Stimulated activated CD4-positive, alpha-beta T cell treated with anti-CD3 and anti-CD28 coated beads, Interleukin-4, amount 100 ng/mL, for 1 hour (primary cell): ENCODE data around the gene MKNK1.

Experiments
- DNase-seq: peaks from one replicate; pipeline ENCODE4 v3.0.0-alpha.2; 2020

The MKNK1 gene

DNA sequence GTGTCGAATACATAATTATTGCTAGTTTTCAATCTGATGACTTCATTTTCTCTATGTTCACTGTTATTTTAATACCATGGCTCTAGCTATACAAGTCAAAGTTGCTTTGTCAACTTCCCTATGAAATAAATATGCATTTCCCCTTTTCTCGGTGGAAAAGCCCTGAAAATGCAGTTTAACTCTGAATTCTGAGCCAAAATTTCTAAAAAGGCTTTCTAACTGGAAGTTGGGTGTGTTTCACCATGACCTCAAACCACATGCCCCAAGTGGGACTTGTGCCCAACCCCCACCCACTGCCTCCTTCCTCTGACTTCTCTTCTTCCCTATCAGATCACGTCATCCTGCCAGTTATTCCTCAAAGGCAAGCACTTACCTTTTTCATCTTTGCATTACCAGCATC lies 8.9 kb downstream of the MKNK1 start:
- DNase-seq = no peak

DNA sequence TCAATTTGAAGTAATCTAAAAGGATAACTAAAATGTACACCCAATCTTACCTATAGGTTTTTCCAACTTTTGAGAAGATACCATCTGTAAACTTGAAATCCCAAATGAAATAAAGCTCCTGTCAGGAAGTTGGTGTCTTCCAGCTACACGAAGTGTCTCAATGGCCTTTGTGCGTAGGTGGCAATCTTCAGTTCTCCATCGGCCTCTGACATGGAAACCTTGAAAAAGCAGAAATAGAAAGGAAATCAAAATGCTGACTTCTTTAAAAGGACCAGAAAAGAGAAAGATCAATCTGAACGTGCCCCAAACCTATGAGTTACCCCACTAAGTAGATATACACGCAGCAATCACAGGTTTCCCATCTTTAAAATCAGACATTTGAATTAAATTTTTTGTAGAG lies 10.0 kb downstream of the MKNK1 start:
- DNase-seq = no peak

DNA sequence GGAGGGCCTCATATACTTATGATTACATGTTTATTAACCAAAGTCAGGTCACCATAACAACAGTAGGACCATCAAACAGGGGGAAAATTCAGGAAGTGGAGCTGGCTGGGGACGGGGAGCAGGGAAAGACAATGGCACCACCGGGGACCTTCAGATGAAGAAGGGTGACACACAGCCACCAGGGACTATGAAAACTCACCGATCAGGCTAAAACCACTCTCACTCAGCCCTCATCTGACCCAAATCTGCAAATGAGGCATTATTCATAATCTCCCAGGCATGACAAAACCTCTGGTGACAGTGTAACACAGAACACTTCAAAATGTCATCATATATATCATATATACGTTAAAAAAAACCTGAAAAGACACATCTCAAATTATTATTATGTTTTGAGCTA lies 11.2 kb downstream of the MKNK1 start:
- DNase-seq = no peak

DNA sequence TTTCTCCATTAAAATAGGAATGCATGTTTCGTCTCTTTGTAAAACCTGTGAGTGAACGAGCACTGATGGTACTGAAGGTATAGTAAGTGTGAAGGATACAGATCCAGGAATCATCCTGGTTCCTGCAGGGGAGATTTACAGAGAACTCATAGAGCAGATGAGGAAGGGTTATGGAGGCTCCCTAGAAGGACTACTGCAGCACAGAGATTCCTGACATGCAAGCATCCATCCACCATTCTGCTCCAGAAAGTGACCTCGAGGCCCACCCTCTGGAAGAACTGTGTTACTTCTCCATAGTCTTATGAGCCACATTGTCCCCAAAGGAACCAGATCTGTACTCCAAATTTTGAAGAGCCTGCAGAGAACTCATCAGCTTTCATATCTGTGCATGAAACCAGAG lies 14.5 kb downstream of the MKNK1 start:
- no peak for DNase-seq

DNA sequence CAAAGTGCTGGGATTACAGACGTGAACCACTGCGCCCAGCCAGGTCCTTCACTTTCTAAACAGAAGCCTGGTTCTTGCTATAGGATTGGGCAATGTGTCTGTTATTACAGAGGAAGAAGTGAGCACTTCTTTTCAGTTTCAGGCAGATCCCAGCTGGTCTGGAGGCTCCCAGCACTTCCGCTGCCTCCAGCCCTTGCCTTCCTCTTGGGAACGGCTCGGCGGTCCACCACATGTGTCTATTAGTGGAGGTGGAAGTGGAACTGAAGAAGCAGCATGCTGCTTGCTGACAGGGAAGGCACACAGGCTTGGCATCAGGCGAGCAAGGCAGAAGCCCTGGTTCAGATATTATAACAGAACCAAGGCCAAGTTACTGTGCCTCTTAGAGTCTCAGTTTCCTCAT lies 17.0 kb downstream of the MKNK1 start:
- DNase-seq = no peak

DNA sequence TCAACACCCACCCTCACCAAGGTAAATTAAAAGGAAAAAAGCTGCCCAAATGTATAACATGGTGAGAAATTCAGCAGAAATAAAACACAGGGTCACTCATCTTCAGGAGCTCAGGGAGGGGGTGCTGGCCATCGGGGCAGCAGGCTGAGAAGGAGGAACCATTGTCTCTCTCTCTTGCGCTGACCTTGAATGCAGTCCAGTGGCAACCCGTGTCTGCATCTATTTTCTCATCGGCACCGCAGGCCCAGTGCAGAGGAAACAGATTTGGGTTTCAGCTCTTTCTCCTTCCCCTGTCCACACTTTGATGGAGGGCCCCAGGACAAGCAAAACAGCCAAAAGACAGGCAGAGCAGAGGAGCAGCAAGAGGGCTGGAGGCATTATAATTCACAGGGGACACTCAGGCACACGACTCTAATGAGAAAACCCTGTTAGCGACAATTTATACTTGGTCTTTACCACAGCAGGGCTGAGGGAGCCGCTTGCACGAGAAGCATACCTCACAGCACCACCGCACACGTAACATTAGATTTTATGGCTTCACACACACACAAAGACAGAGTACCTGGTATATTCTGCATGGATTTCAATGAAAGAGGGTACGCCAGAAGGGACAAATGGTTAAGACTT lies 18.6 kb downstream of the MKNK1 start:
- no peak for DNase-seq

DNA sequence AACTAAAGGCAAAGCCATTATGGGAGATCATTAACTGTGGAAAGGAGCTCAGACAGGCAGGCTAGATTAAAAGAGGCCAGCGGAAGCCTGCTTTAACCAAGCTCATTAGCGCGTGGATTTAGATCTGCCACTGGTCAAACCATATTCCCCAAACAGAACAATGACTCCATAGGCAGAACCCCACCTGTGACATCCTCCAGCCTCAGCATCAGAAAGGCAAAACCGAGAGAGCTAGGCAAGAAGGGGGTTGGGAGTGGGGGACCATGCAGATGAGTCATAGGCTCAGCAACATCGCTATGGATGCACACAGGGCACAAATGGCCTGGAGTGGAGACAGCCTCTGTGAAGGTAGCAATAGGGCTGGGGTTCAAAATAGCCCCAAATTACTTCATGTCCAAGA lies 20.6 kb downstream of the MKNK1 start:
- no peak for DNase-seq

DNA sequence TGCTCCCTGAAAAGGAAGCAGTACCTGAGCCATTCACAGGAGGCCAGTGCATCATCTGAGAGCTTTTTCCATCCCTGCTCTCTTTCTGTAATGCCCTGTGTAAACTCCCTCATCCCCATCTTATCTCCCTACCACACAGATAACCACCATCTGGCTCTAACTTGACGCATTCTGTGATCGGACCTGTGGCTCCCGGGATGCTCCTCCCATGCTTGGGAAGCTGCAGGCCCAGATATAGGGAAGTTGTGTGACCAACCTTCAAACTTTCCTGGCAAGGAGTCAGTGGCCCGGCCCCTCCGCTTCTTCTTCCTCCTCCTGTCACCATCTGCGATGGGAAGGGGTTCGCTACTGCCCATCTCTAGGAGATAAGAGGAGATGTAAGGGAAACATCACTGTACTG lies 21.1 kb downstream of the MKNK1 start:
- DNase-seq = no peak

DNA sequence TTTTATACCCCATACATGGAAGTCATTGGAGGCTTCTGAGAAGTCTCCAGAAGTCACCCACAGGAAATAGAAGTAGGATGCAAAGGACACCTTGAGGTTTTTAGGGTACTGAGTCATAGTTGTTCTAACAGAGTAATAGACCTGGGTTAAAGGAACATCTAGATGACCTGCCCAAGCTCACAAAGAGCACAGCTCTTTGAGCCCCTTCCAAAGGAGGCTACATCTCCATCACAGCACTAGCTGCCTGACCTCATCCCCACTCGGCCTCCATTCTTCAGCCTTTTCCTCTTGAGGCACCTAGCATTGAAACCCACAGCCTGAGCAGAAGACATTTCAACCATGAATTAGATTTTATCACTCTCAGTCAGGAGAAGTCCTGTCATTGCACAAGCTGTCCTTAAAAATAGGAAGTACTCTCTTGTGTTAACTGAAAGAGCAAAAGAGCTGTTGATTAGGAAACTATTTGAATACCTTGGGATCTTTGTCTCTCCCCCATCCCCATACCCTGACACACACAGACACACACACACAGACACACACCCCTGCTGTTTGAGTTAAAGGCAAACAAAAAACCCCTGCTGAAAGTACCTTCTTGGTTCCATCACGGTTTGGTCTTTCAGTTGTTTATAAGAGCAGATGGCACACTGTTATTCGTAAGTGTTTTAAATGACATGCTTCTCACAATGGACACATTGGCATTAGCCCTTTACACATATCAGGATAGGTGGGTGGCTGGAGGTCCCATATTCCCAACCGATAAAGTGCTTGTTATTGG lies 22.2 kb downstream of the MKNK1 start:
- no peak for DNase-seq

DNA sequence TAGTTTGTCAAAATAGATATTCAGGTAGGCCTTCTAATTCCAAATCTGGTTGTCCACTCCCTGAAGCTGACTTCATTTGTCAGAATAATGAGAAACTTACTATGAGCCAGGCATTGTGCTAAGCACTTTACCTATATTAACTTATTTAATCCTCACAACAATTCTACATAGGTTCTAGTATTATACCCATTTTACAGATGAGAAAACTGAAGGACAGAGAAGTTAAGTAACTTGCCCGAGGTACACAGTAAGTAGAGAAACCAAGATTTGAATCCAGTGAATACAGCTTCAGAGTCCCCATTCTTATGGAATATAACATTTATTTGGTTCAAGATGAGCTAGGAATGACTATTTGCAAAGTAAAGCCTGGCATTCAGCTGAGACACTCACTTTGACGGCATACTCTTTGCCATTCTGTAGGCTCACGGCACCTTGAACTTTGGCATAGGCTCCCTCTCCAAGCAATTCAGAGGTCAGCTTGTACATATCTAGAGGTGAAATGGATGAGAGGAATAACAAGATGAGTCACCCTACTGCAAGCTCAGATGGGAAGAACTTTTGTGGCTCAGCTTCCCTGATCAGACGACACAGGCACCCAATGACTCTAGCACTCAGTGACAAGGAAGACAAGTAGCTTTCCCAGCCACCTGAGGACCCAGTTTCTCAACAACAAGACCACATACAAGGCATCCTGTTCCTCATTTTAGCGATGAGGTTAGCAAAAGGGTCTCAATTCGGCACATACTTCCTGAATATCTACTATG lies 23.7 kb downstream of the MKNK1 start:
- DNase-seq = no peak

DNA sequence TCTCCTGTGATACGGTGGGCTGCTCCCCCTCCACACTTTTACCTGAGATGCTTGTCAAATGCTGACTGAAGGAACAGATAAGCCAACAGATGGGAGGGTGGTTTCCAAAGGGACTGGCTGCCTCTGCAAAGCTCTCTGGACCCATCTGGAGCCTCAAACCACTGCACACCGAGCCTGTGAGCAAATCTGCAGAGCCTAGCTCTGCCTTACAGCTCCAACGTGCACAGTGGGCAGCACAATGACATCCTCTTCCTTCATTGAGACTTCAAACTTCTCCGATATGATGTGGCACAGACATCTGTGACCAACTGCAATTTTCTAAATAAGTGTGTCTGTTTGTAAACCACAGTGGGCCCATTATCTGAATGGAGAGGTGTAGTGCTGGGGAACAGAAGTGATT lies 26.4 kb downstream of the MKNK1 start:
- no peak for DNase-seq

DNA sequence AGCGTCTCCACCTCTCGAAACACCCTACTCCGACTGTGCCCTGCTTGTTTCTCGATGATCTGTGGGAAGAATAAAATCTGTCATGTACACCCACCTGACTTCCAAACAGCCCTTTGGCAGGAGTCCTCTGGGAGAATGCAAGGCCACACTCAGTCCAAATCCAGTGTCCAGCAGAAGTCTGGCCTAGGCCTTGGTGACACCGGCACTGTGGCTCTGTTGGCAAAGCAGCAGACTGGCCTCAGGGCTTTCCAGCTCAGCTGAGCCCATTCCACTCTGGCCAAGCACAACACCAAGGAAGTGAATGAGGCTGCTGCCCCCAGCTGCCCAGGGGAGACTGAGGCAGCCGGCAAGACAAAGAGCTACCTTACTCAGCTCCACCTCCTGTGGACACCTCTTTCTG lies 27.5 kb downstream of the MKNK1 start:
- no peak for DNase-seq

DNA sequence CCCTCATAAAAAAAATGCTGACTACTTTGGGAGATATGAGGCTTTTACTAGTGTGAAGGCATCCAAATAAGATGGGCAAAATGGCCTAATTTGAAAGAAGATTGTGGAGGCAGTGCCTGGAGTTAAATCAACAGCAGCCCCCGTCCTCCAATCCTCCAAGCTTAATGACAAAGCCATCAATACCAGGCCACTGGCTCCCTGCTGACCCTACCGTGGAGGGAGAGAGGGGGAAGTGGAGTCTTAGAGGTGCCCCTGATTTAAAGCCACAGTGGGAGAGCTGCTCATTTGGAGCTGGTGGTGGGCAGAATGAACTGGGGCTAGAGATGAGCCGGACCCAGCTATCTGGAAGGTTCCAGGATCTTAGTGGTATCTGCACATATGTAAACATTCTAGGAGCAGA lies 28.3 kb downstream of the MKNK1 start:
- DNase-seq = no peak

DNA sequence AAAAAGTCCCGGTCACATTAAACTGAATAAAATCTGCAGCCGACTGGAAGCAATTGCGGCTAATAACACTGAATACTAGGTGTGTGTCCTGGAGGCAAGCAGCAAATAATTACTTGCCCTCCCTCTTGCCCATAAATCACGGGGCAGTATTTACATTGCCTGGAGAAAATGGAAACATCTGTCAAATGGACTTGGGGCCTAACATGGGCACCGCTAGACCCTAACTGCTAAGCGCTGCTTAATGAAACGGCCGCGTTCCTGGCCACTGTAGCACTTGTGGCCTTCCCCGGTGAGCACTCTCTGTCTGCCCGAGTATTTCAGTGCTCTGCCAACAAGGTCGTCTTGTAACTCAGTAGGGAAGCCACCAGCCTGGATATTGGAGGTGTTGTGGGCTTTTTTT lies 28.8 kb downstream of the MKNK1 start:
- no peak for DNase-seq

DNA sequence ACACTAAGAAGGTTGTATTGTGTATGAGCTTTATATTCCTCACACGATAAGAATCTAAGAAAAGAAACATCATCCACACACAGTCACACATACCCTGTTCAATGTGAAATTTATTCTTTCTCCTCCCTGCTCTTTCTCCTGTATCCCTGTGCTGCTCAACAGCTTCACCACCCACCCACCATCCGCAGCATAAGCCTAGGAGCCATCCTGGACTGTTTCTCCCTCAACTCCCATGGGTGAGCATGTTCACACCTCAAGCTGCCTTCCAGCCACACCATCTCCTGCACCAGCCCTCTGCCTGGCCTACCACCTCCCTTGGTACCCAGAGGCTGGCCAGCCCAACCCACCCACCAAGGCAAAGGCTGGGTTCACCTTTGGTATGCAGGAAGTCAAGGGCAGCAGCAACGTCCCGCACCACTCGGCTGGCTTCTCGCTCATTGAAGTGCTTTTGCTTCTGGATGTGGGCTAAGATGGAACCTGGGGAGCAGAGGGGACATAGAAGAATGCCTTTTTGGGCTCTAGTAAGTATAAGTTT lies 32.3 kb downstream of the MKNK1 start:
- DNase-seq = no peak

DNA sequence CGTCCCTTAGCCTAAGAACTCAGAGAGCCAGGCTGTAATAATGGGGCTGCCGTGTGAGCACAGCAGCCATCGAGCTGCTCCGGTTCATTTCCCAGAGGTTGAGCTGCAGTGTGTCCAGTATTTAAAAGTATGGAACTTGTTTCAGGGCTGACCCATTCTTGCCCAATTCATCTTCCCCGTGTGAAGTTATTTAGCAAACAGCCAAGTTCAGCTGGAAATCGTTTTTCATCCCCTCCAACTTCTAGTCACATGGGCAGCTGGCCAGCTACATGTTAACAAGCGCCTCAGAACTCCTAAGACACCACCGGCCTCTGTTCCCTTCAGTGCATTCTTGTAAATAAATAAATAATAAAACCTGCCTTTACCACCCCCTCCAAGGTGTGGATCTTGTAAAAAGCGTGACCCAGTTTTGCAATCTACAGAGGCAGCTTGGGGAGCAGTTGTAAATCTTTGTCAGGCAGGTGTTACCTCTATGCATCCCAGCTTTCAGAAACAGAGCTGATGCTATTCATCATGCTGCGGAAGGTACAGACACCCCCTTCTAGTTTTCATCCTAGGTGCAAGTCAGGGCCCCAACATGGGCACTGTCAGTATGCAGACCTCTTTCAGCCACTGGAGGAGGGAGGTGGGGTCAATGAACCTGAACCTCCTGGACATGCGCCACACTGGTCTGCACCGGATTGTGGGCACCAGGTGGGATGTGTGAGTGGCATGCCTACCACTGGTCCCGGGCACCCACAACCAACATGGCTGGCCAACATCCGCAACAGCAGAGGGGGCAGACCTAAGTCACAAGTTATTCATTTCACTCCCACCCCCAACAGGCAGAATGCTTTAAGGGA lies 34.0 kb downstream of the MKNK1 start:
- DNase-seq = no peak

DNA sequence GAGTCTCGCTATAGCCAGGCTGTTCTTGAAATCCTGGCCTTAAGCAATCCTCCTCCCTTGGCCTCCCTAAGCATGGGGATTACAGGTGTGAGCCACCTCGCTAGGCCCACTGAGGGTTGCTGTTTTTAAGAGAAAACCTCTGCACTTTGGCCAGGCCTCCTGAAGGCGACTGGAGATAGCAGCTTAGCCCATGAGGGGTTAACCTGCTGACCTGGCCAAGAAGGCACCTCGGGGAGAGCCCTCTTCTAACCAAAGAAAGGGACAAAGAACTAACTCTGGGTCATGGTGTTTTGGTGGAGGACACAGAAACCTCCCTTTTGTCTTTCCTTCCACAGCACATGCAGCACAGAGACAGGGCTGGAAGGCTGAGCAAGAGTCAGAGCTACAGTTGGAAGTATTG lies 35.0 kb downstream of the MKNK1 start:
- DNase-seq = no peak

DNA sequence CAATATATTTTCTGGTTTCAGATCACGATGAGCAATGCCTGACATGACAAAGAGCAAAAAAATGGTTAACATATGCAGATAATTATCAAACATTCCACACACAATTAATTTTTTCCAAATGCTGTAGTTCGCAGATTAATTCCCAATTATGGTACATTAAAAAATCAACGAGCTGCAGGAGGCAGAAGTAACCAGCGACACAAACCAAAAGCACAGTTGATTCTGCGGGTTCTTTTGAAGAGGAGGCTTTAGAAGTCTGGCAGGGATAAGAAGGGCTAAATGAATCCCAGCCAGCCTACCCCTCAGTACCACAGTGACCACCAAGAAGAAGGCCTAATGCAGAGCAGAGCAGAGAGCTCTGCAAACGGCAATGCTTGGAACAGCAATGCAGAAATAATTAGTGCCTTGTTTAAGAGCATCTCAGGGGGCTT lies 35.6 kb downstream of the MKNK1 start:
- DNase-seq = no peak

DNA sequence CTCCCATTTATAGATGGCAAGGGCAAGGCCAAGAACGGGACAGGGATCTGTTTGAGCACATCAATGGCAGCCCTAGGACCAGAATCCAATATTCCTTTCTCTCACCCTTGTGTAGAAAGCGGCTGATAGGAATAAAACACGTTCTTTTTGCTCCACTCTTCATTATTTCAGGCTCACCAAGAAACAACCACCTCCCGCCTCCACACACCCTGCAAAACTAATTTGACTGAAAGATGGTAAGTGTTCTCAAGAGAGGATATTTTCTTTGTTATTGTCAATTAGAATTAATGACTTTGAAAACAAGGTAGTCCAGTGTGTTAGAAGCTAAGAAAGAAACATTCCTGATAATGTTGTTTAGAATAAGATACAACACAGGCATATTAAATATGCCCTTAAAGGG lies 40.7 kb downstream of the MKNK1 start:
- no peak for DNase-seq

DNA sequence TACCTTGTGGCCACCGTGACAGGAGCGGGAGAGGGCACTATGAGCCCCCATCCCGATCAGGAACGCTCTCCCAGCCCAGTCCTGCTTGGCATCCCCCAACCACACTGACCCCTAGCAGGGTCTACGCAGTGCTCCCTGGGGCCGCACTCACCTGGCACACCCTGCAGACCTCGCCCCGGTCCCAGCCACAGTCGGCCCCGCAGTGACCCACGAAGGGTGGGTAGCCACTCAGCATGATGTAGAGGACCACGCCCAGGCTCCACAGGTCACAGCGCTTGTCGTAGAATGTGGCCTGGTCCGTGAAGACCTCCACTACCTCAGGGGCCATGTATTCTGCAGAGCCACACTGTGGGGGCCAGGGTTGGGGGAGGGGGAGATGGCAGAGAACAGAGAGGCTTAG lies 41.6 kb downstream of the MKNK1 start:
- no peak for DNase-seq

DNA sequence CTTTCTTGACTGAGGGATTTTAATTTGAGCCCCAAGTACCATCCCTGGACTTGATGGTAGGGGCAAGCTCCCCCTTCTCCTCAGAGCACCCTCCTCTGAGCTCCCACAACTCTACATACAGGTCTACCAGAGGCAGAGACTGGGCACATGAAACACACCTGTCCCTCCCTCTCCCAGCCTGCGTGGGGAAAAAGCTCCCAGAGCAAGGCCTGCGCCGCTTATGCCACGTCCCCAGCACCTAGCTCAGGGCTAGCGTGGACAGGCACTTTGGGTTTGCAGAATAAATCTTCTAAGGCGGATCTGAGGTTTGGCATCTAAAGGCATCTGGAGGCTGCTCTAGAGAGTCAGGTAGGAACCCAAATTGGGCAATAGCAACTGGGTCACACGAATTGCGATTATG lies 45.1 kb downstream of the MKNK1 start:
- DNase-seq = no peak

DNA sequence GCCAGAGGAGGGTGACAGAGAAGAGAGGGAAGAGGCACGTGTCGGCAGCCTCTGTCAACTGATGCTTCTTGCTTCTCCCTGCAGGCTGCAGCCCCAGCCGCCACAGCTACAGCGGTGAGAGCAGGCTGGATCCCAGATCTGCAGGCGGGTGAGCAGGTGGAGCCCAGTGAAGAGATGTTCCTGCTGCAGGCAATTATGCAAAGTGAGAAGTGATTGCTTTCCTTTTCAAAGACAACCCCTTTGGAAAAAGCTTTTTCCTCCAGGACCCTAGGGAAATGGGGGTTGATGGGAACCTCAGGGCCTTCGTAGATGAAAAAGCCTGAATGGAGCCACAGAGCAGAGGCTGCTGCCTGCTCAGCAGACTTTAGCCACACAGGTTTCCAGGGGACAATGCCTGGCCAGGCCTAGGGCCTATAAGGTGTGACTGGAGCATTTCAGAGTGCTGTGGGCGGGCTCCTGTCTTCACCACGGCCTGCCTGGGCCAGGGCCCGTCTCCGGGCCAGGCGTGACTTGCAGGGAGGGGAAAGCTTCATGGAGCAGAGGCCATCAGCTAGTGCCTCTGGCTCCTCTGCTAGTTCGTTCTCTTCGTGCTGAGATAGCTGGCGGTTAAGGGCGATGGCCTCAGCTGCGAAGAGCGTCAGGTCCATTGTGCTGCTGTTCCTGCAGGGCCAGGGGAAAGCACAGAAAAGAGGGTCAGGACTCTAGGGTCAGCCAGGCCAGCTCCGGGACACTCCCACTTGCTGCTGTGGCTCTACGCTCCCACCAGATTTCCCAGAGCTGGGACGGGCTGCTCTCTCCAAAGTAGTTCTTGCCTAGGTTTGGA lies 45.7 kb downstream of the MKNK1 start:
- no peak for DNase-seq
